ENCODE results near the gene ZNF37A. TPM values are rescaled to one million over a fixed set of nuclear protein-coding genes. Genes with fewer than 3 reads are reported as not detected.
"Not testable (repeated sequence)": the region's sequence is repeated elsewhere in the genome, so short reads cannot be mapped to it uniquely, and the experiment has no call there.

Gene ZNF37A
- total RNA-seq: 20.3 and 22.0 TPM in 2 replicates

GRCh38 chr10:38094158-38094926, at the start of gene ZNF37A:
TSS of gene ZNF37A (plus strand) at chr10:38094337. CDS start at chr10:38096618, 2,281 bp downstream.
- intact Hi-C loops (cut with micrococcal nuclease): loop anchor here (1.0 kb wide), 4 partner anchors 56 to 237 kb away; partner anchors contain the start of genes ZNF248, ZNF25 and ZNF33A

- intact Hi-C loops (cut with micrococcal nuclease): no loop called here
These were observed 49.0 kb upstream of the ZNF37A start for GRCh38 chr10:38045129-38045528.

GRCh38 chr10:38047666-38048065, 46.5 kb upstream of the ZNF37A start:
- intact Hi-C loops (cut with micrococcal nuclease): no loop called here

- intact Hi-C loops (cut with micrococcal nuclease): no loop called here
These were observed 43.9 kb upstream of the ZNF37A start for GRCh38 chr10:38050212-38050611.

GRCh38 chr10:38054361-38054797, 39.8 kb upstream of the ZNF37A start:
- intact Hi-C loops (cut with micrococcal nuclease): no loop called here

- intact Hi-C loops (cut with micrococcal nuclease): not testable (repeated sequence)
These were observed 38.8 kb upstream of the ZNF37A start for GRCh38 chr10:38055274-38055894.

GRCh38 chr10:38069663-38070062, 24.5 kb upstream of the ZNF37A start:
- intact Hi-C loops (cut with micrococcal nuclease): not testable (repeated sequence)

- intact Hi-C loops (cut with micrococcal nuclease): no loop called here
These were observed 23.6 kb upstream of the ZNF37A start for GRCh38 chr10:38070501-38070900.

GRCh38 chr10:38072552-38072951, 21.6 kb upstream of the ZNF37A start:
- intact Hi-C loops (cut with micrococcal nuclease): no loop called here

- intact Hi-C loops (cut with micrococcal nuclease): no loop called here
These were observed 17.4 kb upstream of the ZNF37A start for GRCh38 chr10:38076687-38077086.

GRCh38 chr10:38093318-38093717, 819 bp upstream of the ZNF37A start:
- intact Hi-C loops (cut with micrococcal nuclease): not testable (repeated sequence)

- intact Hi-C loops (cut with micrococcal nuclease): loop anchor here (1.0 kb wide), 4 partner anchors 55 to 236 kb away; partner anchors contain the start of genes ZNF248, ZNF25 and ZNF33A
These were observed 350 bp upstream of the ZNF37A start for GRCh38 chr10:38093816-38094157.

- intact Hi-C loops (cut with micrococcal nuclease): loop anchor here (1.0 to 5.0 kb wide), 5 partner anchors 57 to 262 kb away; partner anchors contain the start of genes ZNF248, ZNF25 and ZNF33A
These were observed 914 bp downstream of the ZNF37A start for GRCh38 chr10:38094927-38095574.

- intact Hi-C loops (cut with micrococcal nuclease): no loop called here
These were observed 8.7 kb downstream of the ZNF37A start for GRCh38 chr10:38102880-38103279.

GRCh38 chr10:38103756-38104155, 9.6 kb downstream of the ZNF37A start:
- intact Hi-C loops (cut with micrococcal nuclease): no loop called here

GRCh38 chr10:38112159-38112558, 18.0 kb downstream of the ZNF37A start:
- intact Hi-C loops (cut with micrococcal nuclease): no loop called here

- intact Hi-C loops (cut with micrococcal nuclease): no loop called here
These were observed 24.1 kb downstream of the ZNF37A start for GRCh38 chr10:38118072-38118807.

- intact Hi-C loops (cut with micrococcal nuclease): no loop called here
These were observed 24.9 kb downstream of the ZNF37A start for GRCh38 chr10:38119038-38119437.

GRCh38 chr10:38127812-38128211, 33.7 kb downstream of the ZNF37A start:
- intact Hi-C loops (cut with micrococcal nuclease): no loop called here

GRCh38 chr10:38143587-38143986, 49.5 kb downstream of the ZNF37A start:
- intact Hi-C loops (cut with micrococcal nuclease): no loop called here

- intact Hi-C loops (cut with micrococcal nuclease): no loop called here
These were observed 52.6 kb downstream of the ZNF37A start for GRCh38 chr10:38146579-38147333.

Data from T-helper 2 cell treated with Interferon-gamma antibody and Interleukin-4, amounts not matched to agents 100 ng/mL and 5 ng/mL, for 36 hours (primary cell).